H9 (cell line): ENCODE measurements around the gene ATP2B2. TPM values are rescaled to one million over a fixed set of nuclear protein-coding genes. Genes with fewer than 3 reads are reported as not detected.

Source experiments
- DNase-seq: peaks from one replicate; pipeline ENCODE4 v3.0.0-alpha.2; 2017
- H2AFZ ChIP-seq: one replicate; pipeline ENCODE4 v1.6.1; 2013; ENCODE audit warnings: mild to moderate bottlenecking, low read length, control low read depth, moderate library complexity
- H2AK5ac ChIP-seq: 2 replicates; pipeline ENCODE4 v1.6.1; 2013; ENCODE audit warnings: low read length, control low read depth, mixed read lengths; ENCODE audit not compliant: insufficient read length
- H2BK120ac ChIP-seq: one replicate; pipeline ENCODE4 v1.6.1; 2013; ENCODE audit warnings: low read depth, mild to moderate bottlenecking, low read length, control low read depth, inconsistent platforms; ENCODE audit not compliant: poor library complexity, severe bottlenecking
- H2BK12ac ChIP-seq: 2 replicates; pipeline ENCODE4 v1.6.1; 2013; ENCODE audit warnings: low read length, control low read depth, mixed read lengths, low read depth; ENCODE audit not compliant: insufficient read length
- H2BK15ac ChIP-seq: 2 replicates; pipeline ENCODE4 v1.6.1; 2013; ENCODE audit warnings: low read depth, low read length, control low read depth
- H2BK20ac ChIP-seq: one replicate; pipeline ENCODE4 v1.6.1; 2013; ENCODE audit warnings: low read depth, mild to moderate bottlenecking, low read length, control low read depth, inconsistent platforms; ENCODE audit not compliant: poor library complexity, severe bottlenecking
- H2BK5ac ChIP-seq: 2 replicates; pipeline ENCODE4 v1.6.1; 2013; ENCODE audit warnings: low read length, control low read depth, mixed read lengths; ENCODE audit not compliant: insufficient read length
- H3K14ac ChIP-seq: 2 replicates; pipeline ENCODE4 v1.6.1; 2013; ENCODE audit warnings: low read length, control low read depth; ENCODE audit not compliant: insufficient read depth
- H3K18ac ChIP-seq: 2 replicates; pipeline ENCODE4 v1.6.1; 2013; ENCODE audit warnings: low read depth, mild to moderate bottlenecking, mixed read lengths, low read length, control low read depth; ENCODE audit not compliant: insufficient read length
- H3K23ac ChIP-seq: 2 replicates; pipeline ENCODE4 v1.6.1; 2013; ENCODE audit warnings: low read length, control low read depth, mixed read lengths, low read depth; ENCODE audit not compliant: insufficient read length
- H3K23me2 ChIP-seq: 2 replicates; pipeline ENCODE4 v1.6.1; 2013; ENCODE audit warnings: low read depth, mild to moderate bottlenecking, mixed read lengths, low read length, control low read depth; ENCODE audit not compliant: insufficient read length, poor library complexity, severe bottlenecking
- H3K27ac ChIP-seq: 2 replicates; pipeline ENCODE4 v1.5.1; 2013; ENCODE audit warnings: low read length, control low read depth, mixed read lengths, low read depth; ENCODE audit not compliant: insufficient read length
- H3K27me3 ChIP-seq: 2 replicates; pipeline ENCODE4 v1.6.1; 2013; ENCODE audit warnings: low read length, control low read depth, inconsistent platforms; ENCODE audit not compliant: insufficient read depth
- H3K4ac ChIP-seq: 2 replicates; pipeline ENCODE4 v1.6.1; 2013; ENCODE audit warnings: low read depth, mild to moderate bottlenecking, control low read depth, inconsistent platforms, low read length, moderate library complexity
- H3K4me1 ChIP-seq: 2 replicates; pipeline ENCODE4 v1.6.1; 2013; ENCODE audit warnings: low read length, control low read depth, inconsistent platforms; ENCODE audit not compliant: insufficient read depth
- H3K4me2 ChIP-seq: 2 replicates; pipeline ENCODE4 v1.6.1; 2013; ENCODE audit warnings: low read length, control low read depth, mixed read lengths; ENCODE audit not compliant: insufficient read length, insufficient read depth
- H3K56ac ChIP-seq: 2 replicates; pipeline ENCODE4 v1.6.1; 2013; ENCODE audit warnings: low read depth, mild to moderate bottlenecking, mixed read lengths, low read length, control low read depth; ENCODE audit not compliant: insufficient read length
- H3K79me1 ChIP-seq: 2 replicates; pipeline ENCODE4 v1.6.1; 2013; ENCODE audit warnings: low read depth, mild to moderate bottlenecking, moderate library complexity, low read length, control low read depth, inconsistent platforms; ENCODE audit not compliant: insufficient read depth, poor library complexity, severe bottlenecking
- H3K79me2 ChIP-seq: 2 replicates; pipeline ENCODE4 v1.6.1; 2013; ENCODE audit warnings: low read length, control low read depth, inconsistent platforms; ENCODE audit not compliant: insufficient read depth
- H3K9ac ChIP-seq: 2 replicates; pipeline ENCODE4 v1.6.1; 2013; ENCODE audit warnings: low read length, control low read depth, mixed read lengths; ENCODE audit not compliant: insufficient read length; ENCODE audit errors: extremely low read depth
- H3K9me3 ChIP-seq: one replicate; pipeline ENCODE4 v1.6.1; 2013; ENCODE audit warnings: low read depth, low read length, inconsistent platforms; ENCODE audit not compliant: control insufficient read depth
- H3T11ph ChIP-seq: one replicate; pipeline ENCODE4 v1.6.1; 2013; ENCODE audit warnings: mild to moderate bottlenecking, low read length, control low read depth, inconsistent platforms
- H4K20me1 ChIP-seq: one replicate; pipeline ENCODE4 v1.6.1; 2013; ENCODE audit not compliant: control insufficient read depth, insufficient read length, insufficient read depth
- H4K5ac ChIP-seq: 2 replicates; pipeline ENCODE4 v1.6.1; 2013; ENCODE audit warnings: low read depth, mild to moderate bottlenecking, mixed read lengths, low read length, control low read depth; ENCODE audit not compliant: insufficient read length
- H4K8ac ChIP-seq: replicated peaks from 2 replicates; pipeline ENCODE4 v1.6.1; 2013; ENCODE audit warnings: low read length, control low read depth, mixed read lengths, low read depth; ENCODE audit not compliant: insufficient read length
- H4K91ac ChIP-seq: 2 replicates; pipeline ENCODE4 v1.6.1; 2013; ENCODE audit warnings: low read depth, mild to moderate bottlenecking, moderate library complexity, mixed read lengths, low read length, control low read depth; ENCODE audit not compliant: insufficient read length
- H3K27ac Mint-ChIP-seq, 3 experiments: 2 replicates in 2 of 3; 3 replicates in 1 of 3; pipeline ENCODE4 v1.8.0; 2020 to 2021; ENCODE audit warnings: mixed read lengths in 3 of 3, mild to moderate bottlenecking in 1 of 3, moderate library complexity in 1 of 3
- H3K27me3 Mint-ChIP-seq: 2 replicates; pipeline ENCODE4 v1.8.0; 2021; ENCODE audit warnings: low read depth, mild to moderate bottlenecking, moderate library complexity, mixed read lengths
- H3K36me3 Mint-ChIP-seq, 3 experiments: 2 replicates in 2 of 3; 3 replicates in 1 of 3; pipeline ENCODE4 v1.8.0; 2020 to 2021; ENCODE audit warnings: low read depth in 3 of 3, mixed read lengths in 3 of 3; ENCODE audit not compliant: insufficient read depth in 1 of 3
- H3K4me1 Mint-ChIP-seq, 2 experiments: 2 replicates each; pipeline ENCODE4 v1.8.0; 2020; ENCODE audit warnings: mixed read lengths in 2 of 2
- H3K4me3 Mint-ChIP-seq, 2 experiments: 2 replicates in 1 of 2; 3 replicates in 1 of 2; pipeline ENCODE4 v1.8.0; 2020 to 2021; ENCODE audit warnings: mild to moderate bottlenecking in 2 of 2, mixed read lengths in 2 of 2, moderate library complexity in 1 of 2
- H3K9me3 Mint-ChIP-seq, 2 experiments: 2 replicates in 1 of 2; 3 replicates in 1 of 2; pipeline ENCODE4 v1.8.0; 2020; ENCODE audit warnings: mild to moderate bottlenecking in 2 of 2, mixed read lengths in 2 of 2, moderate library complexity in 1 of 2
- WGBS: extraction: QIAGEN DNeasy Blood & Tissue Kit; methylation state at CpG from one replicate; pipeline ENCODE4 v1.1.7; 2013; ENCODE audit warnings: missing lambda C conversion rate, low lambda C conversion rate, mixed read lengths; ENCODE audit not compliant: insufficient read length; ENCODE audit errors: extremely low coverage; 5-methylcytosine and 5-hydroxymethylcytosine counted together
- total RNA-seq: library from RNA; stranded (reverse); gene quantifications from 2 replicates; pipeline ENCODE4 v1.2.1, GENCODE V29; 2021
- TF ChIP-seq, protein P1 (sequence below): fragments of 200-600 bp; sonication (generic); conservative IDR thresholded peaks from 3 replicates; pipeline ENCODE4 v1.8.0; 2021; ENCODE audit warnings: antibody characterized with exemption, mild to moderate bottlenecking

ATP2B2 gene
- total RNA-seq, 1 experiment from 2014 or later: 0.33 TPM

DNA sequence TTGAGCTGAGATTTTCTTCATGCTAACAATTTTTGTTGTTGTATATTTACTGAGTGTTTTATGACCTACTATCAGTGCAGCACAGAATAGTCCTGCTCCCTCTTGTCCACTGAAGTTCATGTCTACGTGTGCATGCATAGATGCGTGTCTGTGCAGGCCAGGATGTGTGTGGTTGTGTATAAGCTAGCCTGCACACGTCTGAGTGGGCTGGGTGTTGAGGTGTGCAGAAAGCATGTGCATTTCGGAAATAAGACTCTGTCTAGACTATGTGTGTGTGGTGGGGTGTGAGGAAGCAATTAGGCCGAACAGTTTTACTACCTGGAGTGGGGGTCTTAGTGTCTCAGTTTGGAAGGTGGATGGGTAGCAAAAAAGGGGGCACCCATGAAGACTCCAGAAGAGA, 39.2 kb downstream of the ATP2B2 start:
- no peak overlapping the region for H3K27ac ChIP-seq
- no peak overlapping the region for H4K8ac ChIP-seq
- no peaks in the 10 kb centered on the region for H3K79me2 ChIP-seq
- H4K20me1 ChIP-seq: no peaks in the 10 kb centered on the region
- Mint-ChIP-seq H3K36me3 (no peaks in the 10 kb centered on the region; a peak in 1 of 7 replicates), H3K9me3 (no peaks in the 10 kb centered on the region), H3K27ac (no peak overlapping the region; a peak in 1 of 7 replicates), H3K27me3 (peaks cover 9% of the 10 kb centered on the region), H3K4me3 (no peak overlapping the region), H3K4me1 (peaks cover 14 to 26% of the 10 kb centered on the region in 2 experiments)
- WGBS: no CpG with 5 or more reads among the region's 5 CpGs
- H3K4ac ChIP-seq: no peak overlapping the region
- DNase-seq: no peak
- no peaks in the 10 kb centered on the region for H3K23me2 ChIP-seq
- H3K79me1 ChIP-seq: no peaks in the 10 kb centered on the region
- H2AK5ac ChIP-seq: no peak overlapping the region
- TF ChIP-seq, protein P1, sequence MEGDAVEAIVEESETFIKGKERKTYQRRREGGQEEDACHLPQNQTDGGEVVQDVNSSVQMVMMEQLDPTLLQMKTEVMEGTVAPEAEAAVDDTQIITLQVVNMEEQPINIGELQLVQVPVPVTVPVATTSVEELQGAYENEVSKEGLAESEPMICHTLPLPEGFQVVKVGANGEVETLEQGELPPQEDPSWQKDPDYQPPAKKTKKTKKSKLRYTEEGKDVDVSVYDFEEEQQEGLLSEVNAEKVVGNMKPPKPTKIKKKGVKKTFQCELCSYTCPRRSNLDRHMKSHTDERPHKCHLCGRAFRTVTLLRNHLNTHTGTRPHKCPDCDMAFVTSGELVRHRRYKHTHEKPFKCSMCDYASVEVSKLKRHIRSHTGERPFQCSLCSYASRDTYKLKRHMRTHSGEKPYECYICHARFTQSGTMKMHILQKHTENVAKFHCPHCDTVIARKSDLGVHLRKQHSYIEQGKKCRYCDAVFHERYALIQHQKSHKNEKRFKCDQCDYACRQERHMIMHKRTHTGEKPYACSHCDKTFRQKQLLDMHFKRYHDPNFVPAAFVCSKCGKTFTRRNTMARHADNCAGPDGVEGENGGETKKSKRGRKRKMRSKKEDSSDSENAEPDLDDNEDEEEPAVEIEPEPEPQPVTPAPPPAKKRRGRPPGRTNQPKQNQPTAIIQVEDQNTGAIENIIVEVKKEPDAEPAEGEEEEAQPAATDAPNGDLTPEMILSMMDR: no peak
- no peak overlapping the region for H3K14ac ChIP-seq
- H3K4me2 ChIP-seq: no peak overlapping the region
- no peaks in the 10 kb centered on the region; the same call in 1 of the 2 replicates for H3K4me1 ChIP-seq
- H2BK5ac ChIP-seq: no peak overlapping the region
- no peak overlapping the region for H3K56ac ChIP-seq
- H3K18ac ChIP-seq: no peak overlapping the region
- no peak overlapping the region for H2BK15ac ChIP-seq
- no peak overlapping the region for H3K23ac ChIP-seq
- no peak overlapping the region for H2BK12ac ChIP-seq
- H3T11ph ChIP-seq: no peak overlapping the region
- H2BK120ac ChIP-seq: no peak overlapping the region
- no peak overlapping the region for H2AFZ ChIP-seq
- no peaks in the 10 kb centered on the region for H3K9me3 ChIP-seq
- H4K5ac ChIP-seq: no peak overlapping the region
- no peak overlapping the region for H2BK20ac ChIP-seq
- no peak overlapping the region for H3K9ac ChIP-seq
- no peaks in the 10 kb centered on the region for H3K27me3 ChIP-seq
- no peak overlapping the region for H4K91ac ChIP-seq
